NOMO-1 treated with DMSO at 0.1 percent for 48 hours (cell line): ENCODE measurements around the gene DUSP11.
A peak's percentile ranks its signal among the peaks of the same experiment; 100 is the strongest.
"Not testable (repeated sequence)": the region's sequence is repeated elsewhere in the genome, so short reads cannot be mapped to it uniquely, and the experiment has no call there.

Source experiments
- DNase-seq: peaks from one replicate; lab custom pipeline; 2025; ENCODE audit not compliant: unreplicated experiment; lab: John Stamatoyannopoulos, UW

Gene DUSP11

DNA sequence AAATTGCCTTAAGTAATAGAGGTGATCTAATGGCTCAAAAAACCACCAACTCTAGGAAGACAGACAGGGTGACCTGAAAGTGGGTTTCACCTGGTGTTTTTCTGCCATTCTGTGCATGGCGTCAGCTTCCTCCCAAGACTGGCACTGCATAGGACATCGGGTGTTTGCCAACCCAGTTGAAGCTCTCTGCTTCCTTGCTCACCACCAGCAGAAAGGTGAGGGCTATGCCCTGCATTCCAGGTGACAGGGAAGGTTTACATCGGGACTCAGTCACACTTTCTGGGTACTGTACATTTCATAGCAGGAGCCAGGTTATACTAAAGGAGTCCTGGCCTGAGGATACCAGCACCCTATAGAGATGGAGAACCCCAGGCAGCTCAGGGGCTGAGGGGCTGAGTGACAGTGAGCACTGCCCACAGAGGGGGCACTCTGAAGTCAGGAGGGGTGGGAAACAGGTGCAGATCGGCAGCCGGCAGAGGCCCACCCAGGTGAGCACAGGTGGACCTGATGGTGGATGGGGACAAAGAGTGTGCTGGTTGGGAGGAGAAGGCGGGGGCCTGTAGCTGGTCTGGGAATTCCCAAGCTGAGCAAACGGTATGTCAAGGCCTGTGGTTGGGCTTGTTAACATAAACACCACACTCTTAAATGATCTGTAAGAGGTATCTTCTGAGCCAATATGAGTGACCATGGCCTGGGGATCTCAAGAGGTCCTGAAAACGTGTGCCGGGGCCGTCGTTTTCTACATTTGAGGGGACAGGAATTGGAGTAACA lies 60.9 kb downstream of the DUSP11 start:
- DNase-seq, result no peak

DNA sequence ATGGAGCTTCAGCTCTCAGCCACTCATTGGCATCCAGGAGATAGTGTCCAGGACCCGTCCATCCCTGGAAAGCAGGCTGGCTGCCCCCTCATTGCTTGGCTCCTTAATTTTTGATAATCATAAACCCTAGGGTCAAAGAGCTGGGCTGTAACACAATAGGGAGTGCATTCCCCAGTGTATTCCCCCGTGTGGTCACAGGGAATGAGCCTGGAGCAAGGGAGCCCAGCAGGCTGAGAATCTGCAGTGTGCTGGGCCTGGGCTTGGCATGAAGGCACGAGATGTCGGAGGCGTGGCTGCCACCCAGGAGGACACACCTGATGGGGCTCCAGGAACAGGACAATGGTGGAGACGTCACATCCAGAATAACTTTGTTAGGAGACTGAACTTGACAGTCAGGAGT lies 61.5 kb downstream of the DUSP11 start:
- no peak for DNase-seq

DNA sequence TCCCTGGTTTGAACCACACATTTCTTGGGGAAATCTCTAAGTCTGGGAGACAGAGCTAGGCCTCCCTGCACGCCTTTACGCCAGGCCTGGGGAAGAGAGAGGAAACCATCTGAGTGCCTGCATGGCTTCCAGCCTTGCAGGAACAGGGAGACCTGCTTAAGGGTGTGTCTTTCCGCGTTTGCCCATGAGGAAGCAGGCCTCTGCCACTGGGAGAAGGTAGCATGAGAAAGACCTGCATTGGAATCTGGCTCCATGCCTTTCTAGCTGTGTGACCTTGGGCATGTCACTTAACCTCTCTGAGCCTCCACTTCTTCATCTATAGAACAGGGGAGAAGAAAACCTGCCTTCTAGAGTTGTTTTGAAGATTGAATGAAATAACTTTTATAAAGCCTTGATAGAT lies 62.2 kb downstream of the DUSP11 start:
- not testable (repeated sequence) for DNase-seq

DNA sequence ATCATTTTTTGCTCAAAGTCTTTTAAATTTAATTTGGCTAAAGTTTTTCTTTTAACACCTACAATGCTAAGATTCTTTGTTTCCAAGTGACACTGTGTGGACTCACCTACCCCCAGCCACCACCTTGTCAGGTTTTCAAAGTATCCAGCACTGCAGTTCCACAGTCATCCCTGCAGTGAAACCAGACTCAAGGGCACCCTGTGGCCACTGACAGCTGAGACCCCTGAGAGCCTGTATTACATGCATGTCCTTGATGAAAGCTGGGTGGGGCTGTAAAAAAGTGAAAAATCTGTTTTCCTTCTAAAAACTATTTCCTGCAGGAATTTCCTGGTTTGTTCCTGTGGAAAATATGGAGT lies 62.7 kb downstream of the DUSP11 start:
- DNase-seq, result no peak

DNA sequence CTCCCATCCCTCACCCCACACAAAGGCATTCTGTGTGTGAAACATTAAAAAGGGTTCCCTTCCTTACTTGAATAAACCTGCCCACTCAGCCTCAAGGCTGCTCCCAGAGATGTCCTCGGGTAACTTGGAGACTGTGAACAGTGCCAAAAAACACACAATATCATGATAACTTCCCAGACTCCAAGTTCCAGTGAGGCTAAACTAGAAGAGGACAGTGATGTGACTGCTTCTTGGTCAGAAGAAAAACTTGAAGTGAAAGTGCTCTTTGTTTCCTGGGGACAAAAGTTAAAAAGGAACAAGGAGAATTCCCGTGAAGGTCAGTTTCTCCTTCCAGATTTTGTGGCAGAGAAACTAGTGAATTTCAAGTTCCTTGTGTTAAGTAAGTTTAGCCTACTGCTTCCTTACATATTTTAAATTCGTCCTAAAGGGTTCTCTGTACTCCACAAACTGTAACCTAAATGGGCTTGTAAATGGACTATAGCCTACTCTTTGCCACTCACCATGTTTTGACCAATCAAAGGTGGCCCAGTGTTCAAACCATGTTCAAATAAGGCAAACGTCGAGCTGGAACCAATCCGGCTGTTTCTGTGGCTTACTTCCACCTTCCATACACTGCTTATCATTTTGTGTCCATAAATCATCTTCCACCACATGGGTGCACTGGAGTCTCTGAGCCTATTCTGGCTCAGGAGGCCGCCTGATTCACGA lies 63.2 kb downstream of the DUSP11 start:
- peak; percentile 77 for DNase-seq

DNA sequence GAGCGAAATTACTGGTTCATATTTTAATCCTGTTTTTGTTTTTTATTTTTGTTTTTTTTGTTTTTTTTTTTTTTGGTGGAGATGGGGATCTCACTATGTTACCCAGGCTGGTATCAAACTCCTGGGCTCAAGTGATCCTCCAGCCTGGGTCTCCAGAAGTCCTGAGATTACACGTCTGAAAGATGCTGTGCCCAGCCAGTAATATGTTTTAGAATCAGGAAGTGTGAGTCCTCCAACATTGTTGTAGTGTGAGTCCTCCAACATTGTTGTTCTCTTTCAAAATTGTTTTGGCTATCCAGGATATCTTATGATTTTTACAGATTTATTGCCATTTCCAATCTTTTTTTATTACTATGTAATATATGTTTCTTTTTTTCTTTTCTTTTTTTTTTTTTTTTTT lies 65.8 kb downstream of the DUSP11 start:
- no peak for DNase-seq
